ENCODE results near the gene CKMT1A. TPM values are rescaled to one million over a fixed set of nuclear protein-coding genes. Genes with fewer than 3 reads are reported as not detected.
"Not testable (repeated sequence)": the region's sequence is repeated elsewhere in the genome, so short reads cannot be mapped to it uniquely, and the experiment has no call there.

Gene CKMT1A
- total RNA-seq (10 to 100 TPM in 1 of 2 donors, 1 to 10 TPM in 1; 6.2 to 16.8 TPM), polyA plus RNA-seq (ENCODE audit: insufficient read length in 6 of 6) (under 1 TPM in 4 of 6 donors, not detected in 2; 0.18 to 0.49 (median 0.40) TPM)
- long read RNA-seq, donor 1, result 0 reads
- long read RNA-seq, donor 2, partial matches to known transcripts, result 0 of 1 reads
- long read RNA-seq, donor 2, other reads (novel, unspliced or antisense), result 0 of 1 reads
- long read RNA-seq, donor 3, result 0 reads
- long read RNA-seq, donor 4, transcript CKMT1A-202 (9 exons, 1,911 nt), result major isoform, 13 of 27 reads
- long read RNA-seq, donor 4, transcript CKMT1A-204 (10 exons, 1,779 nt), result minor isoform, 11 of 27 reads
- long read RNA-seq, donor 4, partial matches to known transcripts, result 0 of 27 reads
- long read RNA-seq, donor 4, other reads (novel, unspliced or antisense), result 3 of 27 reads
- long read RNA-seq, donor 5, result 0 reads
- long read RNA-seq, donor 6, result 0 reads
- long read RNA-seq, donor 7, result 0 reads
- long read RNA-seq, donor 8, result 0 reads
- long read RNA-seq, donor 9, result 0 reads
- long read RNA-seq, donor 10, transcript CKMT1A-204 (10 exons, 1,779 nt), result minor isoform, 7 of 17 reads
- long read RNA-seq, donor 10, transcript CKMT1A-202 (9 exons, 1,911 nt), result major isoform, 9 of 17 reads
- long read RNA-seq, donor 10, partial matches to known transcripts, result 1 of 17 reads
- long read RNA-seq, donor 10, other reads (novel, unspliced or antisense), result 0 of 17 reads
- long read RNA-seq, donor 11, result 0 reads
- long read RNA-seq, donor 12, partial matches to known transcripts, result 8 of 8 reads
- long read RNA-seq, donor 12, other reads (novel, unspliced or antisense), result 0 of 8 reads

- DNase-seq; H3K27me3 ChIP-seq; H3K4me3 ChIP-seq; H3K27ac ChIP-seq; H3K4me1 ChIP-seq; H3K9me3 ChIP-seq; H3K36me3 ChIP-seq; intact Hi-C loops (cut with DNase I): not testable (repeated sequence)
- ATAC-seq, result peak; percentile 84
Observed at GRCh38 chr15:43693148-43694022, at the start of gene CKMT1A. CKMT1A (plus strand) TSS chr15:43693859; CDS start chr15:43694051, 192 bp downstream.

GRCh38 chr15:43648649-43649429 is 44.8 kb upstream of the CKMT1A start, which contains the start of gene CATSPER2:
CATSPER2 (minus strand) TSS chr15:43648844; CDS start chr15:43648061, 783 bp downstream.
- Histone ChIP-seq H3K4me3 (no peak within 1 kb of the TSS), H3K27me3 (no peaks in the 10 kb centered on the region), H3K36me3 (peaks cover 0 to 4% of the 10 kb centered on the region in 2 donors), H3K4me1 (no peaks in the 10 kb centered on the region), H3K9me3 (no peaks in the 10 kb centered on the region), H3K27ac (no peak within 1 kb of the TSS)
- DNase-seq (peak in 1 of 4 donors; percentile 74), ATAC-seq (no peak)
- TF ChIP-seq CTCF (IDR thresholded peaks at IDR 0.05), result no peak
- intact Hi-C loops (cut with DNase I), result no loop called here

- H3K4me3 ChIP-seq; H3K36me3 ChIP-seq; H3K9me3 ChIP-seq; H3K4me1 ChIP-seq; H3K27me3 ChIP-seq; H3K27ac ChIP-seq; DNase-seq; intact Hi-C loops (cut with DNase I); ATAC-seq: not testable (repeated sequence)
Observed at GRCh38 chr15:43649430-43649926, 44.2 kb upstream of the CKMT1A start.

GRCh38 chr15:43659727-43660126 is 33.9 kb upstream of the CKMT1A start:
- H3K27ac ChIP-seq; ATAC-seq; intact Hi-C loops (cut with DNase I); H3K36me3 ChIP-seq; DNase-seq; H3K27me3 ChIP-seq; H3K9me3 ChIP-seq; H3K4me3 ChIP-seq; H3K4me1 ChIP-seq: not testable (repeated sequence)

GRCh38 chr15:43662293-43662692 is 31.4 kb upstream of the CKMT1A start:
- H3K27ac ChIP-seq; H3K4me3 ChIP-seq; H3K4me1 ChIP-seq; ATAC-seq; DNase-seq; H3K27me3 ChIP-seq; H3K36me3 ChIP-seq; H3K9me3 ChIP-seq; intact Hi-C loops (cut with DNase I): not testable (repeated sequence)

- ATAC-seq; H3K4me3 ChIP-seq; intact Hi-C loops (cut with DNase I); H3K4me1 ChIP-seq; DNase-seq; H3K27me3 ChIP-seq; H3K9me3 ChIP-seq; H3K27ac ChIP-seq; H3K36me3 ChIP-seq: not testable (repeated sequence)
Observed at GRCh38 chr15:43663333-43663732, 30.3 kb upstream of the CKMT1A start.

- H3K27me3 ChIP-seq; ATAC-seq; H3K27ac ChIP-seq; H3K36me3 ChIP-seq; H3K9me3 ChIP-seq; H3K4me3 ChIP-seq; H3K4me1 ChIP-seq; DNase-seq; intact Hi-C loops (cut with DNase I): not testable (repeated sequence)
Observed at GRCh38 chr15:43666177-43666576, 27.5 kb upstream of the CKMT1A start.

GRCh38 chr15:43674175-43674574 is 19.5 kb upstream of the CKMT1A start:
- H3K27ac ChIP-seq; H3K4me1 ChIP-seq; DNase-seq; H3K27me3 ChIP-seq; H3K36me3 ChIP-seq; intact Hi-C loops (cut with DNase I); H3K4me3 ChIP-seq; H3K9me3 ChIP-seq; ATAC-seq: not testable (repeated sequence)

- H3K9me3 ChIP-seq; DNase-seq; intact Hi-C loops (cut with DNase I); H3K4me1 ChIP-seq; H3K27me3 ChIP-seq; H3K36me3 ChIP-seq; H3K27ac ChIP-seq; H3K4me3 ChIP-seq: not testable (repeated sequence)
- ATAC-seq, result peak; percentile 94
Observed at GRCh38 chr15:43689604-43690301, 3.9 kb upstream of the CKMT1A start.

- ATAC-seq, result peak; percentile 5
- H3K4me3 ChIP-seq; intact Hi-C loops (cut with DNase I): not testable (repeated sequence)
Observed at GRCh38 chr15:43692679-43693078, 980 bp upstream of the CKMT1A start.

More at GRCh38 chr15:43692679-43693078, 980 bp upstream of the CKMT1A start:
- H3K4me1 ChIP-seq, H3K27ac ChIP-seq, DNase-seq, H3K27me3 ChIP-seq, H3K9me3 ChIP-seq, H3K36me3 ChIP-seq: not testable (repeated sequence)

Measured in left lung (tissue), 14 donors.